HG02852 (cell line): ENCODE results near the gene TSPAN19.

Source experiments
- ATAC-seq: cut with Tn5 transposase; IDR thresholded peaks from one replicate; pipeline ENCODE4 v1.9.1; 2021; ENCODE audit warnings: mild to moderate bottlenecking, moderate library complexity; ENCODE audit not compliant: unreplicated experiment

TSPAN19 gene

DNA sequence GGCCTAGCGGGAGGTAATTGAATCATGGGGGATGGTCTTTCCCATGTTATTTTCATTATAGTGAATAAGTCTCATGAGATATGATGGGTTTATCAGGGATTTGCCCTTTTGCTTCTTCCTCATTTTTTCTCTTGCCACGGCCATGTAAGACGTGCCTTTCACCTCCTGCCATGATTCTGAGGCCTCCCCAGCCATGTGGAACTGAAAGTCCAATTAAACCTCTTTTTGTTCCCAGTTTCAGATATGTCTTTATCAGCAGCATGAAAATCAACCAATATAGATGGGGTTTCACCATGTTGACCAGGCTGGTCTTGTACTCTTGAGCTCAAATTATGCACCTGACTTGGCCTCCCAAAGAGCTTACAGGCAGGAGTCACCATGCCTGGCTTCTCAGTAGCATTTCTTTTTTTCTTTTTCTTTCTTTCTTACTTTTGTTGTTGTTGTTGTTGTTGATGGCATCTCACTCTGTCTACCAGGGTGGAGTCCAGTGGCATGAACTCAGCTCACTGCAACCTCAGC lies 33.2 kb downstream of the TSPAN19 start:
- no peak for ATAC-seq

DNA sequence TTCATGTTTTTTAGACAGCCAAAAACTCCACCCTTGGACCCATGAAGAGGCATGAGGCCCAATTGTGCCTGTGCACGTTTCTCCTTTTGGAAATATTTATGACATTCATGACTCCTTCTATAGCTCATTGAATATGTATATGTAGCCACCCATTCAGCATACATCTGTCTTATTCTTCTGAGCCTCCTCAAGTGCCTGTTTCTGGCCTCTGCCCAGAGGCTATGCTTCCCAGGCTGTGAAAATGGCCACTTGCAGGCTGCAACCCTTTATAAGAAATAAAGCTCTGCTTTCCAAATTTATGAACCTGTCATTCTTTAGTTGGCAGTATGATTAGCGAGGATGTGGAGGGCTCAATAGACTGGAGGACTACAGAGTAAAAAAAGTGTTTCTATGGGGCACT lies 35.3 kb downstream of the TSPAN19 start:
- no peak for ATAC-seq

DNA sequence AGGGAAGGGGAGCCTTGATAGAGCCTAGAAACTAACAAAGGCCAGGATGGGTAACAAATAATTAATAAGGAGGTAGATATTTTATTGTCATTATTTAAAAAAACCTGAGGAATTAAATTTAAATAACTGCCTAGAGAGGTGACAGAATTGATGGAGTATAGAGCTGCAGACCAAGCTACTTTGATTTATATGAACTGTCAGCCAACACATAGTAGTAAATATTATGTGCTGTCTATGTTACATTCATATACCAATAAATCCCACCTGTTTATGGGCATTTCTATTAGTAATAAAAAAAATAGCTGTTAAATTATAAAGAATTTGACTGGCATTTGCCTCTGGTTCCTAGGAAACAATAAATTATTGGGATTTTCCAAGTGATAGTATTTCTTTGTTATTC lies 37.7 kb downstream of the TSPAN19 start:
- ATAC-seq: no peak

DNA sequence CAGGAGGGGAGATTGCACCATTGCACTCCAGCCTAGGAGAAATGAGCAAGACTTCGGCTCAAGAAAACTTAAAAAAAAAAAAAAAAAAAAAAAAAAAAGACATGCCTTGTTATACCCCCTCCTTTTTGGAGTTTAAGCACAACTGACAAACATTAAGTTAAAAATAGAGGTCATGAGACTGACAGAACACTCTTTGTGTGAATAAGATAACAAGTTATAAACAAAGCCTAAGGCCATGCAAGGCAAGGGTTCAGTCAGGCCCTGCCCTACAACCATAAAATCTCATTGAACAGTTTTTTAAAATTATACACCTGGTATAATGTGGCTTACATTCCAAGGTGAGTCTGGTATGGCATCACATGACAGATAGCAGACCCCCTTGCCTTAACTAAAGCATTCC lies 39.3 kb downstream of the TSPAN19 start:
- ATAC-seq: no peak

DNA sequence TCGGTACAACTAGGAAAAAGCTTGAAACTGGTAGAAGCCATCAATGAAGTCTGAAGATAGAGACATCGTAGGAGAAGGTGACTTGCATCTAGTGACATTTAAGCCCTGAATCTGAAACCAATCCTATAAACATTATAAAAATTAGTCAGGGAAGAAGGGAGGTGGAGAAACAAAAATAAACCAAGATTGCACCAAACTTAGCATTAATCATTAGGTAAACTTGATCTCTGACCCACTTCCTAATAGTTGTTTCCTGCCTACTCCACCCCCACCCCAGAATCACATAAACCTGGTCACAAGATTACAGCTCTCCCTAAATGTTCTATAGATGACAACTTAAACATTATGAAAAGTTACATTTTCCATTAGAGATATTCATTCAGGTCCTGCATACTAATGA lies 40.4 kb downstream of the TSPAN19 start:
- no peak for ATAC-seq

DNA sequence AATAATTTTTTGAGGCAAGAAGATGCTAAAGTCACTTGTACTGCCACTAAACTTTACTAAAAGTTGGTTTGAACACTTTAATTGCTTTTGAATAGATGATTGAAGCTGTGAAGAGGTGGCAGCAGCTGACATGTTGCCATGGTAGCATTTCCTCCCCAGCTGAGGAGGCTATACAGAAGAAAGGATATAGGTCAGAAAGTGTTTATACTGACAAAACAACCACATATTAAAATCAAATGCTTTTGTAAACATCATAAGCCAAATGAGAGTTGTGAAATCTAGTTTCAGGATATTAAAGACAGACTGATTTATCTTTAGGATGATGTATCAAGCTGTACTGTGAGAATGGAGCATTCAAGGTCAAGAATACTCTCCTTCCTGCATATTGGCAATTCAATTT lies 41.7 kb downstream of the TSPAN19 start:
- no peak for ATAC-seq

DNA sequence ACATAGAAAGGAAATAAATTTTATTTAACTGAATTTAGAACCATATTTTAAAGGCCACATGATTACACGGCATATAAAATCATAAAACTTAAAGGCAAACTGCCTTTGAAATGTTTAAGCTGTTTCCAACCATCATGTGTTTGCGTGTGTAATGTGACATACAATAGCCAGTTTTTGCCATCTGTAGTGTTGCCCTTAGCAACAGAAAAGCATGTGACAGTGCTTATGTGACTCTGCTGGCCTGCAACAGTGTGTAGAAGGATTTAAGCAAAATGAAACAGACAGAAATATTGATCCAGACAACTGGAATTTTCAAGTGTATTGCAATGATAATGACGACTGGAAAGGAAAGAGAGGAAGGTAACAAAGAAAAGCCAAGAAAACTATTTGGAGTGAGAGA lies 49.5 kb downstream of the TSPAN19 start:
- no peak for ATAC-seq

DNA sequence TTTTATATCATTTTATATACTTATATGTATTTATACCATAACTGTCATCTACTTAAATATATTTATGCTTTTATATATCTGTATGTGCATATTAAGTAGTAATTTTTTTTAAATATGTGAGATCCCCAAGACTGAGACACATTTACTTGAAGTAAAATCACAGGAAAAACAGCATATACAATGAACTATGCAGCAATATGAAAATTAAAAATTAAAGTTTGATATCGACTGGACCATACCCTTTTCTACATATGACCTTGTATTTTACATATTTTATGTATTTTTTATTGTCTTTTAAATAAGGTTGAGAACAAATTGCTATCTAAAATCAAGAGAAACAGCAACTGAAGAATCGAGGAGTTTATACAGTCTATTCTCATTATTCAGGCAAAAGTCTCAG lies 50.0 kb downstream of the TSPAN19 start:
- no peak for ATAC-seq

DNA sequence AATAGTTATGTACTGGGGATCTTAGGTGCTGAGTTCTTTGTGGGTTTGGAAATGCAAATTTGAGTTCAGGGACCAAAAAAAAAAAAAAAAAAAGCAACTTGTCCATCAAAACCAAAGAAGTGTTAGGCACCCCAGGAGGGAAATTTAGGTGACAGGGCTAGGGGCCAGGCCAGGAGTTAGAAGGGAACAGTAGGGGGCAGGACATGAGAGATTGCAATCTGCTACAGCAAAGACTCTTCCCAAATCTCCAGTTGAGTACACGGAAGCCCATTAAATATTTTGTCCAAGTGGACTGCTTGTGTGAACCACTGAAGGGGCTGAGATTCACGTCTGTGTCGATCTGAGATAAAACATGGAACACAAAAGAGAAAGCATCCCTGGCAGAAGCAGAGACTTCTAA lies 52.8 kb downstream of the TSPAN19 start:
- ATAC-seq: no peak

DNA sequence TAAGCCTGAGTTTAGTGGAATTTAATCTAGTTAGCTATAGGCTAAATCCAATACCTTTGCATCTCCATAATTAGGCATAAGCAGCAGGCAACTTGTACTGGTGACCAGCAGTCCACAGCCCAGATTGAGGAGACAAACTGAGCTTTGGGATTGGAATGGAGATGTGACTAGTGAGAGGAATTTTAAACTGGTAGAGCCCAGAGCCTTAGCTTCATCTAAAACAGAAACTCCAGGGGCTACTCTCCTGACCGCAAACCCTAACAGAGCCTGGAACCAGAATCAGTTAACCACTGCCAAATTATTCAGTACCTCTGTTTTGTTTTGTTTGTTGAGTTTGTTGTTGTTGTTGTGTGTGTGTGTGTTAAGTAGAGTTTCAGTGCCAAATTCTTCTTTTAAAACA lies 53.2 kb downstream of the TSPAN19 start:
- no peak for ATAC-seq

DNA sequence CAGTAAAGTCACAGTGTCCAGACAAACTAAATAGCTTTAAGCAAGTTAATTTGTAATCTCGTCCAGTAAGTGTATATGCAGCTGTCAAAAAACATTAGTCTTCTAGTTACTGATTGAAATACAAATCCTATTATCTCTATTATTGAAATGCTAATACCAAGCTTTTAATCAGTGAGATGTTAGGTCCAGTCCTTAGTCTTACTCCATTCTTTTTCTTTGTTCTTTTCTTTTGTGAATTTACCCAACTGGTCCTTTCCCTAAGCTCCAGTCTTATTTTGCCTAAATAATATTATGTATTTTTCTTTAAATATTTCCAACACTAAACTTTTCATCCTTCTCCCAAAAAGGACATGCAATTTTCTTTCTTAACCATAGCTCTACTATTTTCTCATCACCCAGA lies 57.2 kb downstream of the TSPAN19 start:
- ATAC-seq: no peak

DNA sequence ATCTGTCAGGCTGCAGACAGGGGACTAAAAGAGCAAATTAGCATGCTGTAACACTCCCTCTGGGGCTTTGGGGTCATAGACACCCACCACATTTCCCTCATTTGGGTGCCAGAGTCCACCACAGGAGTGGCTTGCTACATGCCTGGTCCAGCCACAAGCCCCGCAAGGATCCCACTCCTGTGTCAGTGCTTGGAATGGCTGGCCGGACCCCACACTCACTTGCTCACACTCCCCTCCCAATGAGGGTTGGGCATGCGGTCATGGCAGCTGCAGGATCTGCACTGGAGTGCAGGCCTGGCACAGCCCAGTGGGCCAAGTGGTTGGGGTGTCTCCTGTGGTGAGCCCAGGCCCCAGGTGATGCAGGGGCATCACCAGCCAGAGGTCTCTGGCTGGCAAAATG lies 59.9 kb downstream of the TSPAN19 start:
- no peak for ATAC-seq

DNA sequence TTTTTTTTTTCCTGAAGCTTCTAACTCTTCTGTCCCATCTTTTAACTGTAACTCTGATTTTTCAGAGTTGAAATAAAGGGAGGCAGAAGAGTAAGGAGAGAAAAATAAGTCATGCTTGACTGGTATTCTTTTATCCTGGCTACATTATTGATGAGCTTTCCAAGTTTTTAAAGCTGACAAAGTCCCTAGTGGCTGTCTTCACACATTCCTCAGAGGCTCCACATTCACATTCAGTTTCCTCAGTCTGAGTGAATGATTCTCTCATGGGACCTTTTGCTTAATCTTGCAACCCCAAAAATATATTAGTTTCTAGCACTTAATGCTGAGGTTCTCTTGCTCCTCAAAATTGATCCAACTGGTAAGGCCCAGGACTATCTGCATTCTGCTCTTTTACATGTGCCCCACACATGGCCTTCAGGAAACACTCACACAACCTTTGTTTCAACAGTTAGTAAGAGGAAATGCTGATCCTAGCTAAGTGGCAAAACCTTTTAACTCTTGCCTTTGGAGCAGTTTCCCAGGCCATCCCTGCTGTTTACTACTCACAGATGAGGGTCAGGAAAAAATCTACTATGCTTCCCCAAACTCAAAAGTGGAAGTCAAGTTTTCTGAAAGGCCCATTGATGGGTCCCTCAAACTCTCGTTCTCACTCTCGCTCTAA lies 61.8 kb downstream of the TSPAN19 start:
- ATAC-seq: no peak

DNA sequence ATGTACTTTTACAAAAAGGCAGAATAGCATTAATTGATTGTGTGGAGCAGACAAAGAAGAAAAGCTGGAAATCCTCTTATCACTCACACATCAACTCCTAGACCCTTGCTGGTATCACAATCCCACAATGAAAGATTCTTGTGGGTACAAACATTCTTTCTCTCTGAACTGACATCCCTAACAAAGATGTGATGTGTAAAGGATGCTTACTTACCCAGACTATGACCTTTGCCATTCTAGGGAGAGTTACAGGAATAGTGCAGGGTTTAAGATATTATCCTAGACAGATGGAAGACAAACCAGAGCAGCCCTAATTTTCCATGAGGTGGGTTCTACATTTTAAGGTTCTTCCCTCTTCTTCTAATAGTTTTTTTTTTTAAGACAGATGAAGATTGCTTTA lies 63.1 kb downstream of the TSPAN19 start:
- no peak for ATAC-seq

DNA sequence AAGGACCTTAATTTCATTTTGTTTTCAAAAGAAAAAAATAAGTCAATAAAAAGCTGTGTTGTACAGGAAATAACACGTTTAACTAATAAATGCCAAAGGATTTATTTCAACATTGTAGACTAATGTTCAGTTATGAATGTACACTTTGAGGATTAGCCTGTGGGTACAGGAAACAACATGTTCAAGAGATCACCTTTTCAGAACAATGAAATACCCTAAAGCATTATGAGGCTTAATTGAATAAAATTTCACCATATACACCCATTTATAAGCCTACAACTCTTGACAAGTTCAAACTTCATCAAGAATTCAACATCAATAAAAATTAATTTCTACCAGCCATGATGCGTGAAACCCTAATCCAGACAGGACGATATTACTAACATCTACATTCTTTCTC lies 66.9 kb downstream of the TSPAN19 start:
- ATAC-seq: no peak
